Neural cell (in vitro differentiated cells): Measurements from ENCODE around the gene NXNL1. TPM values are rescaled to one million over a fixed set of nuclear protein-coding genes. Genes with fewer than 3 reads are reported as not detected.

Source experiments
- H2AFZ ChIP-seq: fragments of 200-600, 300-800 bp; sonication (generic), shearing (Covaris generic); 2 replicates; pipeline ENCODE4 v1.6.0; 2014; ENCODE audit warnings: low read depth, mild to moderate bottlenecking, antibody characterized with exemption, low read length, moderate library complexity
- H3F3A ChIP-seq: fragments of 200-600 bp; shearing (Covaris generic); 2 replicates; pipeline ENCODE4 v1.6.1; 2016; ENCODE audit warnings: mild to moderate bottlenecking, moderate library complexity, mixed read lengths, antibody characterized with exemption, low read length; ENCODE audit not compliant: insufficient read depth, poor library complexity, severe bottlenecking
- H3K27ac ChIP-seq: fragments of 200-600, 300-800 bp; sonication (generic), shearing (Covaris generic); 2 replicates; pipeline ENCODE4 v1.5.1; 2014; ENCODE audit warnings: mild to moderate bottlenecking, low read length, moderate library complexity
- H3K27me3 ChIP-seq: fragments of 300-800, 200-600 bp; sonication (generic), shearing (Covaris generic); 2 replicates; pipeline ENCODE4 v1.6.0; 2014; ENCODE audit warnings: mild to moderate bottlenecking, low read depth, low read length, moderate library complexity; ENCODE audit not compliant: insufficient read depth
- H3K36me3 ChIP-seq: fragments of 300-800, 200-600 bp; sonication (generic), shearing (Covaris generic); 2 replicates; pipeline ENCODE4 v1.5.1; 2014; ENCODE audit warnings: mild to moderate bottlenecking, antibody characterized with exemption, low read length, moderate library complexity; ENCODE audit not compliant: insufficient read depth
- H3K4me2 ChIP-seq: fragments of 300-800, 200-600 bp; sonication (generic), shearing (Covaris generic); 2 replicates; pipeline ENCODE4 v1.6.0; 2014; ENCODE audit warnings: mild to moderate bottlenecking, low read length
- H3K4me3 ChIP-seq: fragments of 300-800, 200-600 bp; sonication (generic), shearing (Covaris generic); 2 replicates; pipeline ENCODE4 v1.5.1; 2014; ENCODE audit warnings: mild to moderate bottlenecking, low read length, moderate library complexity
- H3K79me2 ChIP-seq: fragments of 200-600 bp; shearing (Covaris generic); replicated peaks from 2 replicates; pipeline ENCODE4 v1.6.0; 2014; ENCODE audit warnings: mild to moderate bottlenecking, low read length, moderate library complexity; ENCODE audit not compliant: insufficient read depth
- H3K9ac ChIP-seq: fragments of 300-800, 200-600 bp; sonication (generic), shearing (Covaris generic); 2 replicates; pipeline ENCODE4 v1.6.1; 2016; ENCODE audit warnings: mild to moderate bottlenecking, low read length, mixed read lengths
- H3K9me2 ChIP-seq: fragments of 200-600 bp; shearing (Covaris generic); 2 replicates; pipeline ENCODE4 v1.6.1; 2016; ENCODE audit warnings: mild to moderate bottlenecking, low read length, mixed read lengths; ENCODE audit not compliant: insufficient read depth
- H3K9me3 ChIP-seq: fragments of 200-600, 300-800 bp; sonication (generic), shearing (Covaris generic); 2 replicates; pipeline ENCODE4 v1.6.1; 2016; ENCODE audit warnings: mild to moderate bottlenecking, mixed run types, low read length, moderate library complexity, mixed read lengths
- H4K20me1 ChIP-seq: fragments of 200-600 bp; shearing (Covaris generic); 2 replicates; pipeline ENCODE4 v1.6.1; 2016; ENCODE audit warnings: mild to moderate bottlenecking, mixed run types; ENCODE audit not compliant: insufficient read depth
- CTCF ChIP-seq: fragments of 450-650 bp; IDR thresholded peaks from 2 replicates; pipeline ENCODE4 v1.5.1; 2014; ENCODE audit warnings: antibody characterized with exemption, mild to moderate bottlenecking, moderate library complexity; ENCODE audit not compliant: poor library complexity, severe bottlenecking
- EP300 ChIP-seq: fragments of 450-650 bp; conservative IDR thresholded peaks from 2 replicates; pipeline ENCODE4 v1.6.1; 2014; ENCODE audit warnings: antibody characterized with exemption, mild to moderate bottlenecking, moderate library complexity; ENCODE audit not compliant: poor library complexity, severe bottlenecking
- EZH2 ChIP-seq: fragments of 200-600, 300-800 bp; shearing (Covaris generic), sonication (generic); IDR thresholded peaks from 2 replicates; pipeline ENCODE4 v1.6.1; 2014; ENCODE audit warnings: antibody characterized with exemption, low read length, borderline replicate concordance, mild to moderate bottlenecking; ENCODE audit not compliant: insufficient read depth, poor library complexity, severe bottlenecking
- MXI1 ChIP-seq: fragments of 450-650 bp; conservative IDR thresholded peaks from 2 replicates; pipeline ENCODE4 v1.6.1; 2014; ENCODE audit warnings: antibody characterized with exemption, mild to moderate bottlenecking; ENCODE audit not compliant: poor library complexity, severe bottlenecking
- POLR2AphosphoS5 ChIP-seq: IDR thresholded peaks from 2 replicates; pipeline ENCODE4 v1.6.1; 2012
- RAD21 ChIP-seq: fragments of 450-650 bp; conservative IDR thresholded peaks from 2 replicates; pipeline ENCODE4 v1.6.1; 2014; ENCODE audit warnings: antibody characterized with exemption, mild to moderate bottlenecking, moderate library complexity
- REST ChIP-seq: IDR thresholded peaks from 2 replicates; pipeline ENCODE4 v1.6.1; 2012; ENCODE audit warnings: borderline replicate concordance
- SMC3 ChIP-seq: fragments of 450-650 bp; conservative IDR thresholded peaks from 2 replicates; pipeline ENCODE4 v1.6.1; 2014; ENCODE audit warnings: antibody characterized with exemption, mild to moderate bottlenecking, moderate library complexity; ENCODE audit not compliant: poor library complexity
- TAF1 ChIP-seq: IDR thresholded peaks from 2 replicates; pipeline ENCODE4 v1.6.1; 2012; ENCODE audit warnings: low read depth
- polyA plus RNA-seq: library from polyadenylated mRNA; depleted of rRNA; stranded (reverse); fragments of >200 nt; gene quantifications from 2 replicates; pipeline ENCODE4 v1.2.3, GENCODE V29; 2014

Gene NXNL1
- polyA plus RNA-seq, 1 donor from 2014 or later, result not detected

- Histone ChIP-seq H3K9me2 (no peaks in the 10 kb centered on the region), H3K36me3 (no peaks in the 10 kb centered on the region), H3K4me2 (no peak overlapping the region), H3K79me2 (no peaks in the 10 kb centered on the region), H3K9ac (no peak overlapping the region), H3K9me3 (no peaks in the 10 kb centered on the region), H3K27ac (no peak overlapping the region), H3K4me3 (no peak overlapping the region), H3K27me3 (no peaks in the 10 kb centered on the region), H2AFZ (no peak overlapping the region), H4K20me1 (no peaks in the 10 kb centered on the region), H3F3A (no peaks in the 10 kb centered on the region)
- no peak for TF ChIP-seq SMC3
- no peak for TF ChIP-seq EZH2
- no peak for TF ChIP-seq TAF1
- TF ChIP-seq RAD21, result no peak
- TF ChIP-seq MXI1, result no peak
- no peak for TF ChIP-seq POLR2AphosphoS5
- TF ChIP-seq CTCF, result no peak
- TF ChIP-seq REST, result no peak
- no peak for TF ChIP-seq EP300
Measured at GRCh38 chr19:17406887-17407196, 53.9 kb downstream of the NXNL1 start.

GRCh38 chr19:17406046-17406886 is 54.5 kb downstream of the NXNL1 start:
- Histone ChIP-seq H3F3A (no peaks in the 10 kb centered on the region), H3K79me2 (no peaks in the 10 kb centered on the region), H2AFZ (no peak overlapping the region), H3K9me2 (no peaks in the 10 kb centered on the region), H3K9me3 (no peaks in the 10 kb centered on the region), H3K4me2 (no peak overlapping the region), H3K4me3 (no peak overlapping the region), H3K27me3 (no peaks in the 10 kb centered on the region), H4K20me1 (no peaks in the 10 kb centered on the region), H3K27ac (no peak overlapping the region), H3K36me3 (no peaks in the 10 kb centered on the region), H3K9ac (no peak overlapping the region)
- TF ChIP-seq RAD21, result no peak
- TF ChIP-seq SMC3, result no peak
- no peak for TF ChIP-seq EZH2
- TF ChIP-seq POLR2AphosphoS5, result no peak
- no peak for TF ChIP-seq REST
- no peak for TF ChIP-seq EP300
- no peak for TF ChIP-seq MXI1
- no peak for TF ChIP-seq CTCF
- TF ChIP-seq TAF1, result no peak
